Measurements from ENCODE around the gene PTPRN2. TPM values are rescaled to one million over a fixed set of nuclear protein-coding genes. Genes with fewer than 3 reads are reported as not detected.
"Not testable (repeated sequence)": the region's sequence is repeated elsewhere in the genome, so short reads cannot be mapped to it uniquely, and the experiment has no call there.

PTPRN2 gene
- polyA plus RNA-seq, 4 donors = 1.6 to 11.7 (median 4.0) TPM

DNA sequence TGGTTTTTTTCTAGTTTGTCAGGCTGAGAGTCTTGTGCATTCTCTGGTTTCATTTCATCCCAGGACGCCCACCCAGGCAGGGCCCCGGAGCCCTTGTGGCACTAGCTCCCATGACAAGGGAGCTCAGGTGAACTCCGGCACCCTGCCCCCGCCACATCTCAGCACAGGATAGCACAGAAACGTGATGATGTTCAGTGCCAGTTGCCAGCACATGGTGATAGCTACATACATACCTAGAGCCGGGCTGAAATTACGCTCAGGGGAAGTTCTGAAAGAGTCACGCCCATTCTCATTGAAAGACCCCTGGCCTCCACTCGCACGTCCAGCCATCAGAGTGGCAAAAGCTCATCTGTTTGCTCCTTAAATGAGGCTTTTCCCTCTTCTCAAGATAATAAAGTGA is 273.7 kb downstream of the PTPRN2 start:
- H3K27ac ChIP-seq (ENCODE audit: low read depth in 1 of 3, low read length in 2 of 3) = no peak overlapping the region
- H3K9me3 ChIP-seq (ENCODE audit: control insufficient read depth in 2 of 2, insufficient read depth in 1 of 2, low read depth in 1 of 2, low read length in 1 of 2) = peaks cover 0 to 59% of the 10 kb centered on the region in 2 donors
- H3K4me1 ChIP-seq (ENCODE audit: control insufficient read depth in 3 of 3, insufficient read depth in 2 of 3, low read depth in 1 of 3, low read length in 2 of 3) = no peaks in the 10 kb centered on the region
- no peaks in the 10 kb centered on the region for H3K27me3 ChIP-seq (ENCODE audit: control insufficient read depth in 3 of 3, insufficient read depth in 3 of 3, low read length in 3 of 3)
- FAIRE-seq (no peak), DNase-seq (no peak)
- WGBS, 3 donors = 88 to 96% (median 95%) methylated on average over 10 of the region's 10 CpGs
- H3K4me3 ChIP-seq (ENCODE audit: low read depth in 1 of 3, low read length in 3 of 3) = no peak overlapping the region
- H3K36me3 ChIP-seq (ENCODE audit: control insufficient read depth in 3 of 3, insufficient read depth in 2 of 3, low read depth in 1 of 3, low read length in 3 of 3) = no peaks in the 10 kb centered on the region

DNA sequence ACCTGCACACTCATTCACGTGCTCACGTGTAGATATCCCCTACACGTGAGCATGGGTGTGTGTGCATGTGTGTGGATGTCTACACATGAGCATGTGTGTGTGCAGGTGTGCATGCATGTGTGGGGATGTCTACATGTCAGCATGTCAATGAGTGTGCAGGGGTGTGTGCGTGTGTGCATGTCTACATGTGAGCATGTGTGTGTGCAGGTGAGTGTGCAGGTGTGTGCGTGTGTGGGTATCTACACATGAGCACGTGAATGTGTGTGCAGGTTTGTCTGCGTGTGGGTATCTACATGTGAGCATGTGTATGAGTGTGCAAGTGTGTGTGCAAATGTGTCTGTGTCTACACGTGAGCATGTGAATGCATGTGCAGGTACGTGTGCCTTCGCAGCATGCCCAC is 274.8 kb downstream of the PTPRN2 start:
- peaks cover 0 to 53% of the 10 kb centered on the region in 2 donors for H3K9me3 ChIP-seq (ENCODE audit: control insufficient read depth in 2 of 2, insufficient read depth in 1 of 2, low read depth in 1 of 2, low read length in 1 of 2)
- no peaks in the 10 kb centered on the region for H3K4me1 ChIP-seq (ENCODE audit: control insufficient read depth in 3 of 3, insufficient read depth in 2 of 3, low read depth in 1 of 3, low read length in 2 of 3)
- DNase-seq (no peak), FAIRE-seq (no peak)
- no peak overlapping the region for H3K4me3 ChIP-seq (ENCODE audit: low read depth in 1 of 3, low read length in 3 of 3)
- H3K27me3 ChIP-seq (ENCODE audit: control insufficient read depth in 3 of 3, insufficient read depth in 3 of 3, low read length in 3 of 3) = no peaks in the 10 kb centered on the region
- H3K27ac ChIP-seq (ENCODE audit: low read depth in 1 of 3, low read length in 2 of 3) = no peak overlapping the region
- WGBS, 3 donors = 94 to 98% (median 96%) methylated on average over 10 of the region's 10 CpGs
- no peaks in the 10 kb centered on the region for H3K36me3 ChIP-seq (ENCODE audit: control insufficient read depth in 3 of 3, insufficient read depth in 2 of 3, low read depth in 1 of 3, low read length in 3 of 3)

DNA sequence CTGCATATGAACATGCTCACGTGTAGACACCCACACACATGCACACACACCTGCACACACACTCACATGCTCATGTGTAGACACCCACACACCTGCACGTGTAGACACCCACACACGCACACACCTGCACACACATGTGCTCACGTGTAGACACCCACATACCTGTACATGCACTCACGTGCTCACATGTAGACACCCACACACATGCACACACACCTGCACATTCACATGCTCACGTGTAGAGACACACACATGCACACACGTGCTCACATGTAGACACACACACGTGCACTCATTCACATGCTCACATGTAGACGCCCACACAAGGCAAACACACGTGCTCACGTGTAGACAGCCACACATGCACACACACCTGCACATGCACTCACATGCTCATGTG is 275.8 kb downstream of the PTPRN2 start:
- no peaks in the 10 kb centered on the region for H3K27me3 ChIP-seq (ENCODE audit: control insufficient read depth in 3 of 3, insufficient read depth in 3 of 3, low read length in 3 of 3)
- H3K27ac ChIP-seq (ENCODE audit: low read depth in 1 of 3, low read length in 2 of 3) = no peak overlapping the region
- H3K4me3 ChIP-seq (ENCODE audit: low read depth in 1 of 3, low read length in 3 of 3) = no peak overlapping the region
- H3K9me3 ChIP-seq (ENCODE audit: control insufficient read depth in 2 of 2, insufficient read depth in 1 of 2, low read depth in 1 of 2, low read length in 1 of 2) = peaks cover 0 to 53% of the 10 kb centered on the region in 2 donors
- FAIRE-seq (no peak), DNase-seq (no peak)
- WGBS, 3 donors = 82 to 86% (median 83%) methylated on average over 11 of the region's 11 CpGs
- no peaks in the 10 kb centered on the region for H3K36me3 ChIP-seq (ENCODE audit: control insufficient read depth in 3 of 3, insufficient read depth in 2 of 3, low read depth in 1 of 3, low read length in 3 of 3)
- H3K4me1 ChIP-seq (ENCODE audit: control insufficient read depth in 3 of 3, insufficient read depth in 2 of 3, low read depth in 1 of 3, low read length in 2 of 3) = no peaks in the 10 kb centered on the region

DNA sequence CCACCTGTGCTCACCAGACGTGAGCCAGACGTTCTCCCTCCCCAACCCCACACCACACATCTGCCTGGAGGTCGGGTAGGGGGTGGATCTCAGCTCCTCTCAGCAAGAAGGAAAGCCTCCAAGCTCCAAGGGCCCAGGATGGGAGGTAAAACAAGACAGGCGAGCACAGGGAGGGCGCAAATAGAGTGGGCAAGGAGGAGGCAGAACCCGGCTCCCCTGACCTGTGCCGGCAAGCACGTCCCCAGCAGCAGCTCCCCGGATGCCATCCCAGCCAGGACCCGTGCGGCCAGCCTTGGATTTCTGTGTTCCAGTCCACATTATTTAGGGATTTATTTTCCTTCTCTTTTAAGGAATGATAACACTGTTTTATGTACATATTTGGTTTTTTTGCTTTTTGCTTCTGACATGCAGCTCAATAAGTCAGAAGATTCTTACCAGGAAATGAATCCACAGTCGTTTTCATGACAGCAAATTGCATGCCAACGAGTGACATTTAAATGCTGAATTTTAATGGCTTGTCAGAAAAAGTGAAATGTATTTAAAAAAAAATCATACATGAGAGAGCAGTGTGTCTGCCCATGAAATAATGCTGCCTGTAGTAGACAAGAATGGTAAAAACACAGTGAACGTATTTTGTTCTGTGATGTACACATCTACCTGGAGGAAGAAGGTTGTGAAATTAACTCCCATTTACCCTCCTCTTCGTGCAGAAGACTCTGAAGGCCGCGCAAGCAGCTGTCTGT is 276.5 kb downstream of the PTPRN2 start:
- Histone ChIP-seq H3K36me3 (ENCODE audit: control insufficient read depth in 3 of 3, insufficient read depth in 2 of 3, low read depth in 1 of 3, low read length in 3 of 3) (no peaks in the 10 kb centered on the region), H3K4me1 (ENCODE audit: control insufficient read depth in 3 of 3, insufficient read depth in 2 of 3, low read depth in 1 of 3, low read length in 2 of 3) (no peaks in the 10 kb centered on the region), H3K9me3 (ENCODE audit: control insufficient read depth in 2 of 2, insufficient read depth in 1 of 2, low read depth in 1 of 2, low read length in 1 of 2) (peaks cover 0 to 55% of the 10 kb centered on the region in 2 donors), H3K4me3 (ENCODE audit: low read depth in 1 of 3, low read length in 3 of 3) (no peak overlapping the region), H3K27ac (ENCODE audit: low read depth in 1 of 3, low read length in 2 of 3) (no peak overlapping the region), H3K27me3 (ENCODE audit: control insufficient read depth in 3 of 3, insufficient read depth in 3 of 3, low read length in 3 of 3) (no peaks in the 10 kb centered on the region)
- no peak for DNase-seq
- FAIRE-seq = no peak
- 78 to 85% (median 82%) methylated on average over 17 of the region's 17 CpGs for WGBS, 3 donors

DNA sequence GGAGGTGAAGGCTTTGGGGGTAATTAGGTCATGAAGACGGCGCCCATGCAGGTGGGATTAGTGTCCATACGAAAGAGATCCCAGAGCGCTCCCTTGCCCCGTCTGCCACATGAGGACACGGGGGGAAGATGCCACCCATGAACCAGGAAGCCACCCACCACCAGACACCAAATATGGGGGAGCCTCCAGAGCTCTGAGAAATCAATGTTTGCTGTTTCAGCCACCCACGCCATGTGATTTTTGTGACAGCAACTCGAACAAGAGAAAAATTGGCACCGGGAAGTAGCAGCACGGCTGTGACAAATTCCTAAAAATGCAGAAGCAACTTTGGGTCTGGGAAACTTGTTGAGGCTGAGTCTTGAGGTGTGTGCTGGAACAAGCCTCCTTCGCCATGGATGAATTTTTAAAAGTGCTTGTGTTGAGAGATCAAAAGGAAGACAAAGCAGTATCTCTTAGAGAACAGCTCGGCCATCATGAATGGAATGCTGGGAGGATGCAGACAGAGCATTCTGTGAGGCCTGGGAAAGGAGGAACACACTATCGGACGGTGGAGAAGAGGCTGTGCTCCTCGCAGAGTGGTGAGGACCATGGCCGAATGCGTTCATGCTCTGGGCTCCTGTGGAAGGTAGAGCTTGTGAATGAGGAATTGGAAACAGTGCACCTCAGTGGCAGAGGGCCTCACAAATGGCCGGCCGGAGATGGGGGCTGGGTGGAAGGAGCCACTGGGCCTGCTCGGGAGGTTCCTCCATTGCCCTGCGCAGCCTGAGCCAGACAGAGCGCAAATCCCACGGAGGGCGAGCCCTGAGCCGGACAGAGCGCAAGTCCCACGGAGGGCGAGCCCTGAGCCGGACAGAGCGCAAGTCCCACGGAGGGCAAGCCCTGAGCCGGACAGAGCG is 277.5 kb downstream of the PTPRN2 start:
- peaks cover 0 to 46% of the 10 kb centered on the region in 2 donors for H3K9me3 ChIP-seq (ENCODE audit: control insufficient read depth in 2 of 2, insufficient read depth in 1 of 2, low read depth in 1 of 2, low read length in 1 of 2)
- H3K27ac ChIP-seq (ENCODE audit: low read depth in 1 of 3, low read length in 2 of 3) = no peak overlapping the region
- H3K4me3 ChIP-seq (ENCODE audit: low read depth in 1 of 3, low read length in 3 of 3) = no peak overlapping the region
- DNase-seq (no peak), FAIRE-seq (no peak)
- no peaks in the 10 kb centered on the region for H3K27me3 ChIP-seq (ENCODE audit: control insufficient read depth in 3 of 3, insufficient read depth in 3 of 3, low read length in 3 of 3)
- 88 to 91% (median 90%) methylated on average over 24 to 31 of the region's 33 CpGs for WGBS, 3 donors
- H3K4me1 ChIP-seq (ENCODE audit: control insufficient read depth in 3 of 3, insufficient read depth in 2 of 3, low read depth in 1 of 3, low read length in 2 of 3) = no peaks in the 10 kb centered on the region
- no peaks in the 10 kb centered on the region for H3K36me3 ChIP-seq (ENCODE audit: control insufficient read depth in 3 of 3, insufficient read depth in 2 of 3, low read depth in 1 of 3, low read length in 3 of 3)

DNA sequence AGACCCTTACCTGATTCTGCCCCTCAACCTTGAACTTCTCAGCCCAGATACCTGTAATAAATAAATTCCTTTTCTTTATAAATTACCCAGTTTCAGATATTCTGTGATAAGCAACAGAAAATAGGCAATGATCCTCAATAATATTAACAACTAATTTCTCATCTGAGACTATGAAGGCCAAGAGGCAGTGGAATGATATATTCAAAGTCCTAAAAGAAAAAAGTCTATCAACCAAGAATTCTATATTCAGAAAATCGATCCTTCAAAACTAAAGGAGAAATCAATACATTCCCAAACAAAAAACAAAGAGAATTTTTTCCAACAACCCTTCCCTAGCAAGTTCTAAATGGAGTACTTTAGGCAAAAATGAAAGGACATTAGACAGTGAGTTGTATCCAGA is 279.6 kb downstream of the PTPRN2 start:
- H3K27me3 ChIP-seq (ENCODE audit: control insufficient read depth in 3 of 3, insufficient read depth in 3 of 3, low read length in 3 of 3) = no peaks in the 10 kb centered on the region
- no peaks in the 10 kb centered on the region for H3K36me3 ChIP-seq (ENCODE audit: control insufficient read depth in 3 of 3, insufficient read depth in 2 of 3, low read depth in 1 of 3, low read length in 3 of 3)
- WGBS, 3 donors = 51 to 65% (median 56%) methylated on average over 1 of the region's 1 CpG
- FAIRE-seq = no peak
- no peak overlapping the region for H3K27ac ChIP-seq (ENCODE audit: low read depth in 1 of 3, low read length in 2 of 3)
- no peak for DNase-seq
- no peaks in the 10 kb centered on the region for H3K4me1 ChIP-seq (ENCODE audit: control insufficient read depth in 3 of 3, insufficient read depth in 2 of 3, low read depth in 1 of 3, low read length in 2 of 3)
- H3K9me3 ChIP-seq (ENCODE audit: control insufficient read depth in 2 of 2, insufficient read depth in 1 of 2, low read depth in 1 of 2, low read length in 1 of 2) = peaks cover 0 to 30% of the 10 kb centered on the region in 2 donors
- H3K4me3 ChIP-seq (ENCODE audit: low read depth in 1 of 3, low read length in 3 of 3) = no peak overlapping the region

DNA sequence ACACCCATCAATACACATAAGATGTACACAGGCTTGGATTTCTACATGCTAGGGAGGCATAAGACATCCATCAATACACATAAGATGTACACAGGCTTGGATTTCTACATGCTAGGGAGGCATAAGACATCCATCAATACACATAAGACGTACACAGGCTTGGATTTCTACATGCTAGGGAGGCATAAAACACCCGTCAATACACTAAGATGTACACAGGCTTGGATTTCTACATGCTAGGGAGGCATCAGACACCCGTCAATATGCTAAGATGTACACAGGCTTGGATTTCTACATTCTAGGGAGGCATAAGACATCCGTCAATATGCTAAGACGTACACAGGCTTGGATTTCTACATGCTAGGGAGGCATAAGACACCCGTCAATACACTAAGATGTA is 283.6 kb downstream of the PTPRN2 start:
- FAIRE-seq; H3K36me3 ChIP-seq (ENCODE audit: control insufficient read depth in 3 of 3, insufficient read depth in 2 of 3, low read depth in 1 of 3, low read length in 3 of 3); H3K27me3 ChIP-seq (ENCODE audit: control insufficient read depth in 3 of 3, insufficient read depth in 3 of 3, low read length in 3 of 3); H3K4me1 ChIP-seq (ENCODE audit: control insufficient read depth in 3 of 3, insufficient read depth in 2 of 3, low read depth in 1 of 3, low read length in 2 of 3); H3K27ac ChIP-seq (ENCODE audit: low read depth in 1 of 3, low read length in 2 of 3); DNase-seq; H3K4me3 ChIP-seq (ENCODE audit: low read depth in 1 of 3, low read length in 3 of 3): not testable (repeated sequence)
- H3K9me3 ChIP-seq (ENCODE audit: control insufficient read depth in 2 of 2, insufficient read depth in 1 of 2, low read depth in 1 of 2, low read length in 1 of 2) = peaks cover 0 to 15% of the 10 kb centered on the region in 2 donors
- 89 to 93% (median 89%) methylated on average over 6 of the region's 6 CpGs for WGBS, 3 donors

DNA sequence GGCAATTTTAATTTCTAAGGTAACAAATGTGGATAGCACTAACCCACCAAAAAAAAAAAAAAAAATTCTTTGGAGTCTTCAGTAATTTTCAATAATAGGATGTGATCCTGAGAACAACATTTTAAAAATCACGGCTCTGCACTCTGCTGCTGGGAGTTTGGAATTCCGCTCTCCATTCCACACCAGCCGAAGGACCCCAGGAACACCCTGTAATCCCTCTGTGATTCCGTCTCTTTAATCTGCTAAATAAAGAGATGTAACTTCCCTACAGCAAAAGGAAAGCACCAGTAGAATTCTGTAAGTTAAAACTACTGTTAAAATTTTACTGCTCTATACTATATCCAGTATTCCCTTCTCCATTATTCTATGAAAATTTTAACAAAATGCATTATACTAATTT is 284.5 kb downstream of the PTPRN2 start:
- no peaks in the 10 kb centered on the region for H3K27me3 ChIP-seq (ENCODE audit: control insufficient read depth in 3 of 3, insufficient read depth in 3 of 3, low read length in 3 of 3)
- H3K4me1 ChIP-seq (ENCODE audit: control insufficient read depth in 3 of 3, insufficient read depth in 2 of 3, low read depth in 1 of 3, low read length in 2 of 3) = no peaks in the 10 kb centered on the region
- H3K9me3 ChIP-seq (ENCODE audit: control insufficient read depth in 2 of 2, insufficient read depth in 1 of 2, low read depth in 1 of 2, low read length in 1 of 2) = peaks cover 0 to 20% of the 10 kb centered on the region in 2 donors
- DNase-seq = no peak
- H3K27ac ChIP-seq (ENCODE audit: low read depth in 1 of 3, low read length in 2 of 3) = no peak overlapping the region
- no peak overlapping the region for H3K4me3 ChIP-seq (ENCODE audit: low read depth in 1 of 3, low read length in 3 of 3)
- WGBS, 3 donors = 74 to 94% (median 90%) methylated on average over 4 of the region's 4 CpGs
- H3K36me3 ChIP-seq (ENCODE audit: control insufficient read depth in 3 of 3, insufficient read depth in 2 of 3, low read depth in 1 of 3, low read length in 3 of 3) = no peaks in the 10 kb centered on the region
- no peak for FAIRE-seq
